GF-D8 (cell line): ENCODE measurements around the gene PI4K2A.
A peak's percentile ranks its signal among the peaks of the same experiment; 100 is the strongest.
"Not testable (repeated sequence)": the region's sequence is repeated elsewhere in the genome, so short reads cannot be mapped to it uniquely, and the experiment has no call there.

ENCODE experiments used
- DNase-seq: peaks from one replicate; lab custom pipeline; 2025; lab: John Stamatoyannopoulos, UW

Gene PI4K2A

DNA sequence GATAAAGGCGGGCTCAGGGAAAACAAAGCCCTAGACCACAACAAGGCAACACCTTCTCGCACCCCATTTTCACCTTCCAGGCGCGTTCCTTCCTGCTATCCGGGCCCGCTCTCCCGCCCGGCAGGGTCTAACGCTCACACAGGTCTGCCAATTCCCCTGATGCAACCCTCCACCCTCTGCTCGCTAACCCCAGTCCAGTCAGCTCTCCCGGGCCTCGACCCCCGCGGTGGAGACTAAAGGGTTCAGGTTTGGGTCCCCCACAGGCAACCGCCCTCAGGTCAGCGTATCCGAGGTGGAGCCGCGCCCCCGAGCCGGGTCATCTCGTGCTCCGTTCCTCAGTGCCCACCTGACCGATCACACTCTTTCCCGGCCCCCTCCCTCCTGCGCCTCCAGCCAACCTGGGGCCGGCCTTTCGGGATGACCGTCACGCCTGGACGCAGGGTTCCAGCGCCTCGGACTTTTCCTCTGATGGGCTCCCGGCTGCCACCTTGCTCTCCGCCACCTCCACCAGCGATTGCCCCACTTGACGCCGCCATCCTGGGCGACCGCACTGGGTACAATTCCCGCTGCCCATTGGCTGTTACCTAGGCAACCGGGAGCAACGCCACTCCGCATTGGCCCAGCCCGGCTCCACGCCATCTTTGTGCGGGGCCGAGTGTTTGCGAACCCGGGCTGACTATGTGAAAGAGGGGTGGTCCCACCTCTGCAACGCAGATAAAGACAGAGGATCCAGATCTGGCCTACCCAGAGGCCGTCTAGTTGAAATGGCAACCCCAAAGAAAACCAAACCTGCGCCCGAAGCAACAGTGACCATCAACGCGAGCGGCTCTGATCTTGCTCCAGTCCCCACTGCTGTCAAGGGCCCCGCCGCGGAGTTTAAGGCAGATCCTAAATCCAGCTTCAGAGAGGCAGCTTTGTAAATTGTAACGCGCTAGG is 7.3 kb upstream of the PI4K2A start, which contains the start of gene MORN4:
Gene MORN4, minus strand, starts transcription at position 552 of the 936 bp plus-strand sequence. CDS start 13,847 bp downstream, outside the sequence.
- no peak for DNase-seq

DNA sequence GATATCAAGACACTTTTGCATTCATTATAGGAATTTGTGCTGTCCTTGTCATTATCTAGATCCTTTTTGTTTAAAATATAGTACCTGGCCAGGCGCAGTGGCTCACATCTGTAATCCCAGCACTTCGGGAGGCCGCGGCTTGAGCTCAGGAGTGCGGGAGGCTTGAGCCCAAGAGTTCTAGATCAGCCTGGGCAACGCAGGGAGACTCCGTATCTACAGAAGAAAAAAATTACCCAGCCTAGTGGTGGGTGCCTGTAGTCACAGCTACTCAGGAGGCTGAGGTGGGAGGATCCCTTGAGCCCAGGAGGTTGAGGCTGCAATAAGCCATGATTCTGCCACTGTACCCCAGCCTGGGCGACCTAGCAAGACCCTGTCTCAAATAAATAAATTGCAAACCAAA is 6.5 kb upstream of the PI4K2A start:
- no peak for DNase-seq

- no peak for DNase-seq
Measured at GRCh38 chr10:97635577-97635976, 4.9 kb upstream of the PI4K2A start.

DNA sequence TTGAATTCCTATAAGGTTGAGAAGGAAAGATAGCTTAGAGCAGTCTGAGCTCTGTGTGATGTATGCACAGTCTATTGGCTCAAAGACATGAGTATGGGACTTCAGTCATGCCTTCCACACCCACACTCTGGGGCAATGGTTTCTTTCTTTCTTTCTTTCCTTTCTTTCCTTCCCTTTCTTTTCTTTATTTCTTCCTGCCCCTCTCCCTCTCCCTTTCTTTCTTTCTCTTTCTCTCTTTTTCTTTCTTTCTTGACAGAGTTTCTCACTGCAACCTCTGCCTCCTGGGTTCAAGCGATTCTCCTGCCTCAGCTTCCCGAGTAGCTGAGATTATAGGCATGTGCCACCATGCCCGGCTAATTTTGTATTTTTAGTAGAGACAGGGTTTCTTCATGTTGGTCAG is 1.4 kb upstream of the PI4K2A start:
- not testable (repeated sequence) for DNase-seq

- no peak for DNase-seq
Measured at GRCh38 chr10:97640868-97641811, 669 bp downstream of the PI4K2A start.

GRCh38 chr10:97642471-97643159 is 2.1 kb downstream of the PI4K2A start:
- DNase-seq = not testable (repeated sequence)

DNA sequence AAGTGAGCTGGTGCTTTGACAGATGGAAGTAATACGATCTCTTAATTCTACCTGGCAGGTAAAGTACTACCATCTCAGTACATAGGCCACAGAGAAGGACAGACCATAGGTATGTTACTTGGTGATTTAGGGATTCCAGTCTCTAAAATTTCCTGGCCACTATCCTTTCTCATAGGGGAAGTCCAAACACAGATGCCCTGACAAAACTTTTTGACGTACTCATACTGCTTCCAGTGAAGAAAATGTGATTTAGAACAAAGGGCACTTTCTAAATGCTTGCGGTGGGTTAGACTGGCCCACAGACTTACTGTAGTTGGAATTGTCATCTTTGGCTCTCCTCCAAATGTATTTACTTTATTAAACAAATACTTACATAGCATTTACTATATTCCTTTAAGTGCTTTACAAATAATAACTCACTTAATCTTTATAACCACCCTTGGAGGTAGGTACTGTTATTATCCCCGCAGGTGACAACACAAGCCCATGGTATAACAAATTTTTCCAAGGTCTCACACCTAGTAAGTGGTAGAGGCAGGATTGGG is 3.0 kb downstream of the PI4K2A start:
- no peak for DNase-seq

DNA sequence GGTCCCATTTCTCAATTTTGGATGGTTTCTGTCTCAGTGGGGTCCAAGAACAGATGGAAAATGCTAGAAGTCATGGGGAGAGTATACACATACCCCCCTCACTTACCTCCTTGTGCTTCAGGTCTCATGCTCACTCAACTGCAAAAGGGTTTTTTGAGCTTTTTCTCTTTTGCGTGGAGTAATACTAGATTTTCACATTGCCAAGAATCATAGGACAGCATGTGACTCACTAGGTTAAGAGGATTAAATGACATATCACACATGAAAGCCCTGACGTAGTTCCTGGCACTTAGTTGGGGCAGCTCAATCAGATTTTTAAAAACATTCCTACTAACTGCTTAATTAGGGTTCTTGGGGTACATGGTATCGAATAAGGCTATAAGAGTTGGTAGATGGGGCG is 4.5 kb downstream of the PI4K2A start:
- no peak for DNase-seq

GRCh38 chr10:97647556-97647955 is 7.1 kb downstream of the PI4K2A start:
- DNase-seq = no peak

DNA sequence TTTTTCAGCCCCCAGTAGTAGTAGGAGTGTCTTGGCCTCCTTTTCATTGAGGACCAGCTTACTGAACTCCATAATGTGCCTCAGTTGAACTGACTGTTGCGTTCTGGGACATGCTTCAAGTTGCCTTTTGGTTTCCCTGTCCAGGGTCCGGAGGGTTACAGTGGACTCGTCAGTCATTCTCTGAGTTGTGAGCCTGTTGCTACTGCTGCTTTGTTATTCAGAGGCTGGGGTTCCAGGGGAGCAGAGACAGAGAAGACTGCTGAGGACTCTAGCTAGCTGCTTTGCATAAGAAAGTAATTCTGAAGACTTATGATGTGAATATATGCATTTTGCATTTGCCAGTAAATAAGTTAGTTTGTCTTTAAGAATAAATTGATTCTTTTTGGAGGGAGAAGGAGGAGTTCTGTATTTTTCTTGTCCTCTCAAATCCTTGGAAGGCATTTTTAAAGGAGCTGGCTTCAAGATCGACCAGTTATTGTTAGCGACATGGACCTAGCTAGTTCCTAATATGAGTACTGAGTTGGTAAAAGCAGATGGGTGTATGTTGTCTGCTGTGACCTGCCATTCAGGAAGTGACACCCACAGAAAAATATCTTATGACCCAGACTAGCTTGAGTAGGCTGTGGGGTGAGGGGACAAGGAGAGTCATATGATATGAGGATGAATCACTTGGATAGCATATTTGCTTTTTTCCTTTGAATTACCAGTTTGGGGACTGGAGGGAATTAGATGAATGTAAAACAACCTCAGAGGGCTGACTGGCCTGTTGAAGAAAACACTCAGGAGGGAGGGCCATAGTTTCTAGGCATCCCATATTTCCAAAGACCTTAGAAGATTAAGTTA is 8.3 kb downstream of the PI4K2A start:
- no peak for DNase-seq

GRCh38 chr10:97649405-97649750 is 8.9 kb downstream of the PI4K2A start:
- not testable (repeated sequence) for DNase-seq

- DNase-seq = no peak
Measured at GRCh38 chr10:97650726-97651125, 10.3 kb downstream of the PI4K2A start.

DNA sequence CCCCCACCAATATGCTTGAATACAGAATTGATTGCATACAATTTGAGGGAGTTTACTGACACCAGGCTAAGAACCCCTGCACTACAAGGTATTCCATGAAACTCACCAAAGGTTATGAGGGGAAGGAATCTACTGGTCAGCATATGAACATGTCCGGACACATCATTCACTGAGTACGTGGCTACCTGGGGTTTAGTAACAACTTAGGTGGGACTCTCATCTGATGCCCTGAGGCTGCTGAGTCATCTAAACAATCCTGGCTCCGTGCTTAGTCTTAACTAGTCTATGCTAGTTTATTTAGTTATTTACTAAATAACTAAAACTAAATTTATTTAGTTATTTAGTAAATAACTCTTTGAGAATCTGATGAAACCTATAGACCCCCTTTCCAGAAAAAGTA is 11.3 kb downstream of the PI4K2A start:
- no peak for DNase-seq

DNA sequence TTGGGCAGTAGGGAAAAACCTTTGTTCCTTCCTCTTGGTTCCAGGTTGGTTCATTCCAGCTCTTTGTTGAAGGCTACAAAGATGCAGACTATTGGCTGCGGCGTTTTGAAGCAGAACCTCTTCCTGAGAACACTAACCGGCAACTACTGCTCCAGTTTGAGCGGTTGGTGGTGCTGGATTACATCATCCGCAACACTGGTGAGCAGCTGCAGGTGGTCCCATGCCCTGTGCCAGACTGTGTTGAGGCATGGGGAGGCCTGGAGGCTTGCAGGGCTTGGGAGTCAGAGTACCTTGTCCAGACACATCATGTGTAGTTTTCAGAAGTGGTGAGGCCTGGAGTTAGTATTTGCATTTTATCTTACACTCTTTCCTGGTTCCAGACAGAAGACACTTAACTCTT is 16.3 kb downstream of the PI4K2A start:
- DNase-seq = peak; percentile 85

DNA sequence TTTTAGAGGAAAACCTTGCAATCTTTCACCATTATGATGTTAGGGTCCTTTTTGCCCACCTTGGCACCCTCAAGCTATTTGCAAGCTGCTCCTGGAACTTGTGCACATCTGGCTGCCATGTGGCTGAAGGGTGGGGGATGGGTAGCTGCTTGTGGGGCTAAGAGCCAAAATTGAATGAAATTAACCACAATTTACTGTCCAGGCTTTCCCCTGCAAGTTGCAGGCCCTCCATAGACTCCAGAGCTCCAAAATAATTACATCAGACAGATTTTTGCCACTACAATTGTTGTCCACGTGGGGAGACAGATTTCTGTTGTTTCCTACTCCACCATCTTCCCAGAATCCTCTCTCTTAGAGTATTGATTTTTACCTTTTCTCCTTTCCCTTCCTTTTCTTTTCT is 19.1 kb downstream of the PI4K2A start:
- peak; percentile 20 for DNase-seq

- DNase-seq = peak; percentile 71
Measured at GRCh38 chr10:97664282-97664850, 23.9 kb downstream of the PI4K2A start.

DNA sequence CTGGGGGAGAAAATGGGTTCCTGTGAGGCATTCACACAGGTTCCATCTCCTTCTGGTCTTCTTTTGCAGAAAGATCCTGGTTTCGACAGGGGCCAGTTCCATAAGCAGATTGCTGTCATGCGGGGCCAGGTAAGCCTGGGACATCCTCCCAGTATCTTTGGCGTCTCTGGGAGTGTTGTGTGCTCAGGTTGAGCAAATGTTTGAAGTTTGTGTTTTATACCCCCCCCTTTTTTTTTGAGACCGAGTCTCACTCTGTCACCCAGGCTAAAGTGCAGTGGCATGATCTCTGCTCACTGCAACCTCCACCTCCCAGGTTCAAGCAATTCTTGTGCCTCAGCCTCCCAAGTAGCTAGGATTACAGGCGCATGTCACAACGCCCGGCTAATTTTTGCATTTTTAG is 26.5 kb downstream of the PI4K2A start:
- no peak for DNase-seq

GRCh38 chr10:97667463-97667862 is 27.0 kb downstream of the PI4K2A start:
- no peak for DNase-seq

- DNase-seq = no peak
Measured at GRCh38 chr10:97669571-97669970, 29.1 kb downstream of the PI4K2A start.

- DNase-seq = no peak
Measured at GRCh38 chr10:97673736-97674525, 33.5 kb downstream of the PI4K2A start.
